Left renal cortex interstitium (tissue), 4 donors: ENCODE results near the gene DDR2. TPM values are rescaled to one million over a fixed set of nuclear protein-coding genes. Genes with fewer than 3 reads are reported as not detected.
A peak's percentile ranks its signal among the peaks of the same experiment; 100 is the strongest.
"Not testable (repeated sequence)": the region's sequence is repeated elsewhere in the genome, so short reads cannot be mapped to it uniquely, and the experiment has no call there.

ENCODE experiments used
- DNase-seq, 4 donors: peaks; one replicate each; pipeline ENCODE4 v3.0.0-alpha.2; 2013; ENCODE audit warnings: low read depth in 4 of 4, low spot score in 2 of 4, missing footprints in 1 of 4
- polyA plus RNA-seq, 4 donors: library from polyadenylated mRNA; unstranded; fragments of 120-200 nt; gene quantifications; one replicate each; pipeline ENCODE4 v1.2.1, GENCODE V29; 2013; ENCODE audit not compliant: insufficient read length in 4 of 4

The DDR2 gene
- polyA plus RNA-seq, 4 donors: 17.4 to 25.2 (median 22.3) TPM

- no peak for DNase-seq
These were observed 121.8 kb downstream of the DDR2 start for GRCh38 chr1:162753998-162754585.

GRCh38 chr1:162755306-162755705 lies 123.0 kb downstream of the DDR2 start:
- no peak for DNase-seq

GRCh38 chr1:162756523-162756922 lies 124.3 kb downstream of the DDR2 start:
- no peak for DNase-seq

GRCh38 chr1:162757476-162757875 lies 125.2 kb downstream of the DDR2 start:
- DNase-seq: no peak

GRCh38 chr1:162765788-162766187 lies 133.5 kb downstream of the DDR2 start:
- DNase-seq: no peak

- no peak for DNase-seq
These were observed 140.4 kb downstream of the DDR2 start for GRCh38 chr1:162772571-162773154.

- no peak for DNase-seq
These were observed 141.7 kb downstream of the DDR2 start for GRCh38 chr1:162774007-162774406.

GRCh38 chr1:162779043-162779442 lies 146.8 kb downstream of the DDR2 start:
- no peak for DNase-seq

- DNase-seq: no peak
These were observed 150.4 kb downstream of the DDR2 start for GRCh38 chr1:162782671-162783070.

- not testable (repeated sequence) for DNase-seq
These were observed 152.7 kb downstream of the DDR2 start for GRCh38 chr1:162784926-162785325.

GRCh38 chr1:162788783-162789182 lies 156.5 kb downstream of the DDR2 start:
- DNase-seq: not testable (repeated sequence)

- DNase-seq: peak; percentile 20 to 53 (median 42)
These were observed 158.2 kb downstream of the DDR2 start, which contains the start of gene HSD17B7 for GRCh38 chr1:162790303-162790984. TSS of gene HSD17B7 (plus strand) at chr1:162790702. CDS start at chr1:162790801, 99 bp downstream.

GRCh38 chr1:162790985-162791357 lies 158.7 kb downstream of the DDR2 start:
- DNase-seq: peak in 1 of 4 donors; percentile 11

GRCh38 chr1:162794284-162794683 lies 162.0 kb downstream of the DDR2 start:
- DNase-seq: not testable (repeated sequence)

- DNase-seq: not testable (repeated sequence)
These were observed 164.5 kb downstream of the DDR2 start for GRCh38 chr1:162796617-162797279.

- peak in 1 of 4 donors; percentile 59 for DNase-seq
These were observed 167.9 kb downstream of the DDR2 start for GRCh38 chr1:162799995-162800830.

- not testable (repeated sequence) for DNase-seq
These were observed 175.2 kb downstream of the DDR2 start for GRCh38 chr1:162807503-162807902.

GRCh38 chr1:162812357-162812756 lies 180.1 kb downstream of the DDR2 start:
- DNase-seq: not testable (repeated sequence)

- not testable (repeated sequence) for DNase-seq
These were observed 185.9 kb downstream of the DDR2 start for GRCh38 chr1:162818136-162818535.

- not testable (repeated sequence) for DNase-seq
These were observed 186.4 kb downstream of the DDR2 start for GRCh38 chr1:162818666-162819065.
